Pancreas (tissue), 10 donors: ENCODE measurements around the gene LCE3D. TPM values are rescaled to one million over a fixed set of nuclear protein-coding genes. Genes with fewer than 3 reads are reported as not detected.
A peak's percentile ranks its signal among the peaks of the same experiment; 100 is the strongest.

ENCODE experiments used
- ATAC-seq, 4 donors: fragments of 200-7000 bp; cut with Tn5 transposase; one replicate each; pipeline versions ENCODE4 v1.8.0 to v1.9.1; 2020; ENCODE audit warnings: mild to moderate bottlenecking in 4 of 4, moderate library complexity in 4 of 4
- DNase-seq, 6 donors: peaks; one replicate each; pipeline ENCODE4 v3.0.0-alpha.2; 2020
- FAIRE-seq: peaks from 2 replicates; lab custom pipeline; 2012; peaks lifted over from hg19 to GRCh38; lab: Jason Lieb, UNC
- H3K27ac ChIP-seq, 4 donors: fragments of 200-600 bp; sonication (generic); 1 replicate in 3 of 4; 2 replicates in 1 of 4; pipeline versions ENCODE4 v1.5.0 to v1.8.0; 2020
- H3K27me3 ChIP-seq, 4 donors: fragments of 200-600 bp; one replicate each; pipeline ENCODE4 v1.8.0; 2021
- H3K36me3 ChIP-seq, 3 donors: fragments of 200-600 bp; sonication (generic) in 1 of 3; one replicate each; pipeline versions ENCODE4 v1.5.0 to v1.8.0; 2020 to 2021
- H3K4me1 ChIP-seq, 3 donors: fragments of 200-600 bp; one replicate each; pipeline ENCODE4 v1.8.0; 2021
- H3K4me3 ChIP-seq, 4 donors: fragments of 200-600 bp; sonication (generic) in 2 of 4; one replicate each; pipeline versions ENCODE4 v1.5.0 to v1.8.0; 2020 to 2021
- H3K9me3 ChIP-seq, 4 donors: fragments of 200-600 bp; one replicate each; pipeline ENCODE4 v1.8.0; 2021
- CTCF ChIP-seq, 4 donors: fragments of 200-600 bp; sonication (generic) in 3 of 4; IDR thresholded peaks; one replicate each; pipeline versions ENCODE4 v1.5.0 to v1.8.0; 2021; ENCODE audit warnings: antibody characterized with exemption in 4 of 4
- WGBS, 2 donors: extraction: QIAGEN DNeasy Blood & Tissue Kit; methylation state at CpG; one replicate each; pipeline ENCODE4 v1.1.7; 2013; 5-methylcytosine and 5-hydroxymethylcytosine counted together
- intact Hi-C, 3 donors: fragments of 100-400 bp; cut with DNase I; formaldehyde crosslinking; loops; one replicate each; pipeline versions ENCODE4 v1.11.1 to v1.14.2; 2022
- polyA plus RNA-seq, 2 donors: library from polyadenylated mRNA; stranded (reverse); fragments of 200-250 nt; gene quantifications; one replicate each; pipeline ENCODE4 v1.2.3, GENCODE V29; 2013
- total RNA-seq, 6 donors: library from RNA; stranded (reverse); fragmentation: NEBNext Ultra II Directional in 4 of 6; extraction: Animal tissue kit (Norgen Biotek cat#: 25700) in 4 of 6; gene quantifications; one replicate each; pipeline versions ENCODE4 v1.2.1 to v1.2.4, GENCODE V29; 2021 to 2023
- donor health status: healthy with polysubstance abuse.
- donor health status: DM: no; HTN: no; CAD: no; lungs with moderate emphysema.
- donor health status: DM: no; HTN: no; CAD: no.
- donor health status: control.
- donor health status: control.
- donor health status: Bipolar disorder and iron deficiency.
- donor health status: DM: yes; HTN: yes; CAD: no.
- donor health status: DM: no; HTN: no; CAD: no.
- donor health status: DM: no; HTN: no; CAD: no.
- donor health status: DM: yes; HTN: yes; CAD: no.

Gene LCE3D
- total RNA-seq (not detected), polyA plus RNA-seq (not detected)

GRCh38 chr1:152580433-152580832 is at the start of gene LCE3D:
Gene LCE3D, minus strand, starts transcription at chr1:152580516. Its CDS starts 580 bp downstream, at chr1:152579936.
- 43 to 50% methylated on average over 4 of the region's 4 CpGs for WGBS, 2 donors
- Histone ChIP-seq H3K9me3 (no peaks in the 10 kb centered on the region), H3K27me3 (no peaks in the 10 kb centered on the region), H3K4me1 (no peaks in the 10 kb centered on the region), H3K4me3 (no peak within 1 kb of the TSS), H3K27ac (no peak within 1 kb of the TSS), H3K36me3 (no peaks in the 10 kb centered on the region)
- intact Hi-C loops = no loop called here
- TF ChIP-seq CTCF (IDR thresholded peaks at IDR 0.05) = no peak
- ATAC-seq = no peak
- no peak for DNase-seq
- no peak for FAIRE-seq

DNA sequence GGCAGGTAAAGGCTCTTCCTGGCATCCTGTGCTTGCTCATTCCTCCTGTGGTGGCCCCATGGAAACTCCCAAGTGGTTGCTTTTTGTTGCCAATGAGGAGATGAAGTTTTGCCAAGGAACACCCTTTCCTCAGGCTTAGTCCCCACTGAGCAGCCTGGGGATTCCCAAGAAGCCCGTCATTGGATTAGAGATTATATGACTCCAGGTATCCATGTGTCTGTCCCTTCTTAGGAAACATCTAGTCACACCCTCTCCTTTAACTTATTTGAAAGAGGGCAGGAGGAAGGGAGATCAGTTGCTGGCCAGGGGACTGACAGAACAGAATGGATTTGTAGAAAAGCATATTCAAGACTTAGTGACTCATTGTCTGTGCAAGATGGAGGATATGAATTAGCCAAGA is 46.4 kb upstream of the LCE3D start:
- ATAC-seq (no peak), DNase-seq (no peak), FAIRE-seq (no peak)
- Histone ChIP-seq H3K4me3 (no peak overlapping the region), H3K9me3 (no peaks in the 10 kb centered on the region), H3K27me3 (no peaks in the 10 kb centered on the region), H3K27ac (no peak overlapping the region), H3K36me3 (no peaks in the 10 kb centered on the region), H3K4me1 (no peaks in the 10 kb centered on the region)
- no peak for TF ChIP-seq CTCF (IDR thresholded peaks at IDR 0.05)
- 46 to 53% methylated on average over 1 of the region's 1 CpG for WGBS, 2 donors
- intact Hi-C loops = no loop called here

- H3K4me3 ChIP-seq = no peak overlapping the region
- ATAC-seq = peak in 1 of 4 donors; percentile 22
- no peaks in the 10 kb centered on the region for H3K9me3 ChIP-seq
- no peak for FAIRE-seq
- DNase-seq = peak in 1 of 6 donors; percentile 43
- no peak for TF ChIP-seq CTCF (IDR thresholded peaks at IDR 0.05)
- H3K27me3 ChIP-seq = no peaks in the 10 kb centered on the region
- no peaks in the 10 kb centered on the region for H3K36me3 ChIP-seq
- 9 to 19% methylated on average over 29 of the region's 29 CpGs for WGBS, 2 donors
- H3K27ac ChIP-seq = no peak overlapping the region
- intact Hi-C loops = no loop called here
- H3K4me1 ChIP-seq = no peaks in the 10 kb centered on the region
These were observed 43.0 kb upstream of the LCE3D start for GRCh38 chr1:152623203-152623844.

- no peak for TF ChIP-seq CTCF (IDR thresholded peaks at IDR 0.05)
- Histone ChIP-seq H3K4me3 (no peak within 1 kb of the TSS), H3K4me1 (no peaks in the 10 kb centered on the region), H3K9me3 (no peaks in the 10 kb centered on the region), H3K27me3 (no peaks in the 10 kb centered on the region), H3K36me3 (no peaks in the 10 kb centered on the region), H3K27ac (no peak within 1 kb of the TSS)
- no peak for FAIRE-seq
- peak in 1 of 4 donors; percentile 18 for ATAC-seq
- intact Hi-C loops = no loop called here
- DNase-seq = peak in 1 of 6 donors; percentile 27
- 58 to 64% methylated on average over 9 to 10 of the region's 10 CpGs for WGBS, 2 donors
These were observed 42.5 kb upstream of the LCE3D start, which contains the start of gene LCE3A for GRCh38 chr1:152622803-152623202. Gene LCE3A, minus strand, starts transcription at chr1:152623103. Its CDS starts 0 bp downstream, at chr1:152623103.

DNA sequence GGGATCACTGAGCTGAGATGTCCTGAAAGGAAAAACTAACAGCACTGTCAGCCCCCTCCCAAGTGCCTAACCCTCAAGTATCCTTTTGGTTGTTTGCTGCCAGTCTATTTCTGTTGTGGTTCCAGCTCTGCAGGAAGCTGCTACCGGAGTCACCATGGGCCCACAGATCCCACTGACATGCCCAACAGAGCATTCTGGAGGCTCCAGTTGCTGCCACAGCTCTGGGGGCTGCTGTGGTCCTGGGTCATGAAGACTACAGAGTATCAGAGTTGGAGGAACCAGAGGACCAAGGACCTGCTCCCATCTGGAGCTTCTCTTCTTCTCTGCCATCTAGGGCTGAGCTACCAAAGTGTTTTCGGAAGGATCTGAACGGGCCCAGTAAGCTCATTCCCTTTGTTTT is 41.7 kb upstream of the LCE3D start:
- Histone ChIP-seq H3K36me3 (no peaks in the 10 kb centered on the region), H3K27me3 (no peaks in the 10 kb centered on the region), H3K4me1 (no peaks in the 10 kb centered on the region), H3K4me3 (no peak overlapping the region), H3K9me3 (no peaks in the 10 kb centered on the region), H3K27ac (no peak overlapping the region)
- no peak for TF ChIP-seq CTCF (IDR thresholded peaks at IDR 0.05)
- ATAC-seq (no peak), FAIRE-seq (no peak), DNase-seq (no peak)
- intact Hi-C loops = no loop called here
- 39 to 72% methylated on average over 3 of the region's 3 CpGs for WGBS, 2 donors
